T-helper 9 cell (primary cell): Measurements from ENCODE around the gene GALT.

Experiments used
- DNase-seq: peaks from one replicate; pipeline ENCODE4 v3.0.0-alpha.2; 2020
- total RNA-seq, 2 donors: gene quantifications; one replicate each; lab custom pipeline; 2026; lab: John Stamatoyannopoulos, UW

GALT gene
- total RNA-seq: 11.6 to 12.5 reads per million in 2 donors

- DNase-seq: peak; percentile 97
These were observed at the start of gene GALT for GRCh38 chr9:34646211-34647083. Gene GALT (plus strand): TSS chr9:34646675. CDS start chr9:34646705, 30 bp downstream.

DNA sequence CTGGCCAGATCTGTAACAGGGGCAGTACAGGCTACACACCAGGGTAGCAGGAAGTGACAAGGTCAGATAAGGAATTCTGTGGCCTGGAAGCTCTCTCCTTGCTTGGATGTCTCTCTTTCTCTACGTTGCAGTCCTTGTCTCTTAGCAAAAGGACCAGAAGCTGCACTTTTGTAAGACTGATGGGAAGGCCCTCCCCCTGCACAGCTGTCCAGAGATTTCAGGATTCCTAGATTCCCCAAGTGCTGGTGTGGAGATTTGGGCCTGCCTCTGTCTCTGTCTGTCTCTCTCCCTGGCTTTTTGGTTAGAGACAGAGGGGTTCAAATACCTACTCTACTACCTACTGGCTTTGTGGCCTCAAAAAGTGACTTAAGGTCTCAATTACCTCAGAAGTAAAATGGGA, 46.9 kb upstream of the GALT start:
- no peak for DNase-seq

GRCh38 chr9:34600908-34601307, 45.6 kb upstream of the GALT start:
- no peak for DNase-seq

DNA sequence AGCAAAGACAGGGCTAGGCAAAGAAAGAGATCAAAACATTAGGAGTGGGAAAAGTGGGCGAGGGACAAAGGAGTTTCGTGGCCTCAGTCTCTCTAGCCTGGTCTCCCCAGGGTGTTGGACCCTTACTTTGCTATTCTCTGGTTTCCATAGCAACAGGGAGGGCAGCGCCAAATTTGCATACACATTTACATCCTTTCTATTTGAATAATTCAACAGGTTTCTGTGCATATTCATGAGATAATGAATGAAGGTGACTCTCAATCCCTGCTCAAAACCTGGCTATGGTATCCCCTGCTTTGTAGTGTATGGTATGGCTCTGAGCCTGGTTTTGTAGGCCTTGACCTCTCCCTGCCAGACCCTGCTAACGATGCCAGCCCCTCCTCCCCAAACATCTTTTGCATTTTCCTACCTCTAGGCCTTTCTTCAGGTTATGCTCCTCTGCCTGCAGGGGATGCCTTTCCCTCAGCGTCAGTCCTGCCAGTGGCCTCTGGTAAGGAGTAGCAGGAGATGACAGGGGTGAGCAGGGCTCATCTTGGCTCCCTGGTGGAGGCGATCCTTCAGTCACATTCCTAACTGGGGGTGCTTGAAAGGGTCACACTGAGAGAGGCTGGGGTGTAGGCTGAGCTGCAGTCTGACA, 44.4 kb upstream of the GALT start:
- DNase-seq: no peak

GRCh38 chr9:34603610-34604231, 42.8 kb upstream of the GALT start:
- DNase-seq: peak; percentile 80

- DNase-seq: no peak
These were observed 40.3 kb upstream of the GALT start for GRCh38 chr9:34606190-34606589.

- DNase-seq: no peak
These were observed 39.6 kb upstream of the GALT start for GRCh38 chr9:34606905-34607304.

- no peak for DNase-seq
These were observed 39.1 kb upstream of the GALT start for GRCh38 chr9:34607331-34607730.

GRCh38 chr9:34610434-34611206, 35.9 kb upstream of the GALT start:
- DNase-seq: no peak

- no peak for DNase-seq
These were observed 35.1 kb upstream of the GALT start for GRCh38 chr9:34611251-34611810.

DNA sequence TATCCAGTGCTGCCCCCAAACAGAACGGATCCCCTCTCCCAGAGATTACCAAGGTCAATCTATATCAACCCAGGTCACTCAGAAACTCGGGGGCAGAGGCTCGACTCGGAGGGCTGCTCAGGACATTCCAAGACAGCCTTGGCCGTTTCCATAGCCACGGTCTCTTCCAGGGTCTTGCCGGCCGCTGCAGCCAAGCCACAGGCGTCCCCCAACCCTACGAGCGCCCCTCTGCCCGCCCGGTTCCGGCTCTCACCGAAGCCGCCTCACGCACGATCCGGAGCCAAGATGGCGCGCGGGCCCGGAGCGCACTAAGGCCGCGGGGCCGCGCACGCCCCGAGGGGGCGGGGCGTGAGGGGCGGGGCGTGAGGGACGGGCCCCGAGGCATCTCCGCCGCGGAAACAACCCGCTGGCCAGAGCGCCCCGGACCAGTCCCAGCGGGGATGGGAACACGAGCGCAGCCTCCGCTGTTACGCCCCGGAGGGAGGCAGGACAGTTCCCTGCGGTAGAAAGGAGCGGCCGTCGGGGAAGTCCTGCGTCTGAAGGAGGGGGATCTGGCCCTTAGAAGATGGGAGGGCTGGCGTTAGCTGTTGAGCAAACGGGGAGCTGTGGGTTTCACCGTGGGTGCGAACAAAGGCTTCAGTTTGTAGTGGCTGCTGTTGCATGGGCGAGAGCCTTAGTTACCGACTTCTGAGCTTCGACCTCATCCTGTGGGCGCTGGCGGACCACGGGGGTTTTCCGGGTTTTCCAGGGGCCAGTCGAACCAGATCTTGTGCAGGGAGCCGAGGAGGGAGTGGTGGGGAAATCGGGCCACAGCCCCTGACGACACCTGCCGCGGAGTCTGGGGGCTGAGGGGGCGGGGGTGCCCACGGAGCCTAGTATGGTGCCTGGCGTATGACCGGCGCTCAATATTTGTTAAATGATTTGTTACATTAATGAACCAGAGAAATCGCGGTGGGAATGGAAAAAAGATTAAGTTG, 34.4 kb upstream of the GALT start, which contains the start of gene RPP25L:
TSS of gene RPP25L (minus strand) at position 287 of the 977 bp plus-strand sequence. CDS start 801 bp downstream, outside the sequence.
- peak; percentile 82 for DNase-seq

- DNase-seq: peak; percentile 59
These were observed 33.6 kb upstream of the GALT start for GRCh38 chr9:34612788-34613390.

DNA sequence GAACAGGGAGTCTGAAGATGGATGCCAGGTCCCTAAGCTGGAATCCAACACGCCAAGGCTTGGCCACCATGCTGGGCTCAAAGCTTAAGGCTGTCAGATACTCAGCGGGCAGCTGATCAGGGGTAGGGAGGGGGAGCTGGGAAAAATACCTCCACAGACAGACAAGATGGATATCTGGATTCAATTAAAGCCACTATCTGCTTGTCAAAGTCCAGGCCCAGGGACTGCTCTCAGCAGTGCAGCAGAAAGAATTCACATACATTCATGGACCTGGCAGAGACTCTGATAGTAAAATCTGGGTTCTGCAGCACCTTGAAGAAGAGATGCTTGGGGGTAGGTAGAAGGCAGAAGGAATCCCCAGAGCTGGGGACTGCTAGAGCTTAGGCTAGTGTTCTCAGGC, 31.3 kb upstream of the GALT start:
- no peak for DNase-seq

- peak; percentile 80 for DNase-seq
These were observed 26.1 kb upstream of the GALT start, which contains the start of gene DCTN3 for GRCh38 chr9:34620061-34620994. Gene DCTN3 (minus strand): TSS chr9:34620495. CDS start chr9:34620464, 31 bp downstream.

GRCh38 chr9:34623374-34624235, 22.9 kb upstream of the GALT start:
- no peak for DNase-seq

- DNase-seq: no peak
These were observed 21.8 kb upstream of the GALT start for GRCh38 chr9:34624475-34625185.

GRCh38 chr9:34625186-34625486, 21.3 kb upstream of the GALT start:
- DNase-seq: no peak
